ENCODE results near the gene SURF6. TPM values are rescaled to one million over a fixed set of nuclear protein-coding genes. Genes with fewer than 3 reads are reported as not detected.

Gene SURF6
- total RNA-seq, 1 experiment from 2014 or later, result 56.3 TPM

- no peak overlapping the region for H3K4ac ChIP-seq (ENCODE audit: low read depth, low read length)
- no peak overlapping the region for H2BK20ac ChIP-seq (ENCODE audit: low read depth, low read length, poor library complexity, severe bottlenecking)
- H2AK5ac ChIP-seq (ENCODE audit: insufficient read length, low read length), result no peak overlapping the region
- H3K27ac Mint-ChIP-seq, result no peak overlapping the region
- H2AFZ ChIP-seq (ENCODE audit: low read length), result no peak overlapping the region
- H3K27me3 Mint-ChIP-seq (ENCODE audit: low read depth), result peaks cover 28% of the 10 kb centered on the region
- no peak overlapping the region for H2BK12ac ChIP-seq (ENCODE audit: insufficient read length, low read depth, low read length)
- H3K79me1 ChIP-seq (ENCODE audit: insufficient read depth, low read depth, low read length, poor library complexity, severe bottlenecking), result no peaks in the 10 kb centered on the region
- H4K20me1 ChIP-seq (ENCODE audit: control insufficient read depth, insufficient read depth, insufficient read length), result no peaks in the 10 kb centered on the region
- peaks cover 0 to 9% (median 4%) of the 10 kb centered on the region in 3 experiments; a peak in 4 of 7 replicates for H3K36me3 Mint-ChIP-seq (ENCODE audit: insufficient read depth in 1 of 3, low read depth in 3 of 3)
- no peak overlapping the region for H4K8ac ChIP-seq (replicated peaks; ENCODE audit: insufficient read length, low read depth, low read length)
- H3K4me1 ChIP-seq (ENCODE audit: insufficient read depth, low read length), result no peaks in the 10 kb centered on the region; the same call in 1 of the 2 replicates
- H3K56ac ChIP-seq (ENCODE audit: insufficient read length, low read depth, low read length), result no peak overlapping the region
- no peak overlapping the region for H3K27ac ChIP-seq (ENCODE audit: insufficient read length, low read depth, low read length)
- H3K27me3 ChIP-seq (ENCODE audit: insufficient read depth, low read length), result no peaks in the 10 kb centered on the region
- H3K9me3 ChIP-seq (ENCODE audit: control insufficient read depth, low read depth, low read length), result peaks cover 11% of the 10 kb centered on the region
- H2BK15ac ChIP-seq (ENCODE audit: low read depth, low read length), result no peak overlapping the region
- no peak overlapping the region for H3K18ac ChIP-seq (ENCODE audit: insufficient read length, low read depth, low read length)
- H4K5ac ChIP-seq (ENCODE audit: insufficient read length, low read depth, low read length), result no peak overlapping the region
- WGBS (ENCODE audit: extremely low coverage, insufficient read length, low lambda C conversion rate), result no CpG with 5 or more reads among the region's 14 CpGs
- H3K79me2 ChIP-seq (ENCODE audit: insufficient read depth, low read length), result no peaks in the 10 kb centered on the region
- no peak for TF ChIP-seq CTCF (conservative IDR thresholded peaks at IDR 0.05)
- no peak overlapping the region for H2BK120ac ChIP-seq (ENCODE audit: low read depth, low read length, poor library complexity, severe bottlenecking)
- H3K4me3 Mint-ChIP-seq, result no peak overlapping the region
- H3T11ph ChIP-seq (ENCODE audit: low read length), result no peak overlapping the region
- no peaks in the 10 kb centered on the region for H3K4me1 Mint-ChIP-seq
- no peak overlapping the region for H2BK5ac ChIP-seq (ENCODE audit: insufficient read length, low read length)
- H3K23me2 ChIP-seq (ENCODE audit: insufficient read length, low read depth, low read length, poor library complexity, severe bottlenecking), result no peaks in the 10 kb centered on the region
- H3K23ac ChIP-seq (ENCODE audit: insufficient read length, low read depth, low read length), result no peak overlapping the region
- H3K14ac ChIP-seq (ENCODE audit: insufficient read depth, low read length), result no peak overlapping the region
- DNase-seq, result no peak
- H3K4me2 ChIP-seq (ENCODE audit: insufficient read depth, insufficient read length, low read length), result no peak overlapping the region
- no peak overlapping the region for H3K9ac ChIP-seq (ENCODE audit: extremely low read depth, insufficient read length, low read length)
- no peak overlapping the region for H4K91ac ChIP-seq (ENCODE audit: insufficient read length, low read depth, low read length)
- H3K9me3 Mint-ChIP-seq, result peaks cover 25 to 30% of the 10 kb centered on the region in 2 experiments
These were observed 13.3 kb downstream of the SURF6 start for GRCh38 chr9:133322701-133323100.

Data from H9 (cell line).